ACHN (cell line): ENCODE results near the gene ZNF521.
A peak's percentile ranks its signal among the peaks of the same experiment; 100 is the strongest.

Experiments used
- DNase-seq: peaks from one replicate; pipeline ENCODE4 v3.0.0-alpha.2; 2015
- in situ Hi-C: cut with HindIII; loops from 2 replicates; pipeline ENCODE4 v1.10.0; 2017; ENCODE audit warnings: low sequenced_read_pairs, low pct_ligation_motif_present, low pct_unique_long_range_greater_than_20kb

The ZNF521 gene

GRCh38 chr18:25351777-25352628, at the start of gene ZNF521:
TSS of gene ZNF521 (minus strand) at chr18:25352166. CDS start at chr18:25350946, 1,220 bp downstream.
- in situ Hi-C loops, result no loop called here
- DNase-seq, result peak; percentile 70

- no peak for DNase-seq
- in situ Hi-C loops, result no loop called here
Observed at GRCh38 chr18:25399554-25399953, 47.6 kb upstream of the ZNF521 start.

GRCh38 chr18:25392192-25392591, 40.2 kb upstream of the ZNF521 start:
- in situ Hi-C loops, result no loop called here
- no peak for DNase-seq

- no peak for DNase-seq
- in situ Hi-C loops, result no loop called here
Observed at GRCh38 chr18:25373432-25374179, 21.6 kb upstream of the ZNF521 start.

- in situ Hi-C loops, result no loop called here
- DNase-seq, result no peak
Observed at GRCh38 chr18:25370391-25370790, 18.4 kb upstream of the ZNF521 start.

GRCh38 chr18:25365242-25365641, 13.3 kb upstream of the ZNF521 start:
- DNase-seq, result no peak
- in situ Hi-C loops, result no loop called here

GRCh38 chr18:25364732-25365131, 12.8 kb upstream of the ZNF521 start:
- no peak for DNase-seq
- in situ Hi-C loops, result no loop called here

GRCh38 chr18:25360301-25360899, 8.4 kb upstream of the ZNF521 start:
- in situ Hi-C loops, result no loop called here
- DNase-seq, result no peak

- no peak for DNase-seq
- in situ Hi-C loops, result no loop called here
Observed at GRCh38 chr18:25353080-25353479, 1.1 kb upstream of the ZNF521 start.

GRCh38 chr18:25352629-25353005, 651 bp upstream of the ZNF521 start:
- in situ Hi-C loops, result no loop called here
- no peak for DNase-seq

- no peak for DNase-seq
- in situ Hi-C loops, result no loop called here
Observed at GRCh38 chr18:25351280-25351775, 638 bp downstream of the ZNF521 start.

GRCh38 chr18:25350489-25351251, 1.3 kb downstream of the ZNF521 start:
- in situ Hi-C loops, result no loop called here
- no peak for DNase-seq

GRCh38 chr18:25349926-25350487, 2.0 kb downstream of the ZNF521 start:
- DNase-seq, result no peak
- in situ Hi-C loops, result no loop called here

- no peak for DNase-seq
- in situ Hi-C loops, result no loop called here
Observed at GRCh38 chr18:25349131-25349925, 2.6 kb downstream of the ZNF521 start.

GRCh38 chr18:25348386-25349130, 3.4 kb downstream of the ZNF521 start:
- no peak for DNase-seq
- in situ Hi-C loops, result no loop called here

- DNase-seq, result no peak
- in situ Hi-C loops, result no loop called here
Observed at GRCh38 chr18:25346561-25346960, 5.4 kb downstream of the ZNF521 start.
